Measurements from ENCODE around the gene DPEP3. TPM values are rescaled to one million over a fixed set of nuclear protein-coding genes. Genes with fewer than 3 reads are reported as not detected.

Gene DPEP3
- total RNA-seq, 1 experiment from 2014 or later: 1.6 TPM

GRCh38 chr16:68003031-68003430 lies 22.7 kb upstream of the DPEP3 start (continued):
- TF ChIP-seq HMGXB4 (CRISPR knock-in tag; IDR thresholded peaks at IDR 0.05): no peak
- TF ChIP-seq ZNF317 (CRISPR knock-in tag; IDR thresholded peaks at IDR 0.05; ENCODE audit: borderline replicate concordance, low read depth): no peak
- no peak for TF ChIP-seq TP53 (CRISPR knock-in tag; IDR thresholded peaks at IDR 0.05)
- no peak for TF ChIP-seq ARID4B (CRISPR knock-in tag; IDR thresholded peaks at IDR 0.05; ENCODE audit: borderline replicate concordance)
- TF ChIP-seq SMAD4 (CRISPR knock-in tag; IDR thresholded peaks at IDR 0.05): no peak

GRCh38 chr16:68000450-68000849 lies 20.2 kb upstream of the DPEP3 start:
- CTCF ChIA-PET: no interaction called here
- Mint-ChIP-seq H3K27ac (no peak overlapping the region), H3K27me3 (ENCODE audit: low read depth) (no peaks in the 10 kb centered on the region), H3K9me3 (peaks cover 4% of the 10 kb centered on the region), H3K4me1 (peaks cover under 1% of the 10 kb centered on the region), H3K4me3 (no peak overlapping the region), H3K36me3 (no peaks in the 10 kb centered on the region)
- POLR2A ChIA-PET: no interaction called here
- ATAC-seq (no peak), DNase-seq (ENCODE audit: low spot score) (no peak)
- no peak for TF ChIP-seq SOX15 (CRISPR knock-in tag; IDR thresholded peaks at IDR 0.05)
- no peak for TF ChIP-seq FOXK1 (CRISPR knock-in tag; IDR thresholded peaks at IDR 0.05)
- TF ChIP-seq ATF6 (CRISPR knock-in tag; IDR thresholded peaks at IDR 0.05): no peak
- TF ChIP-seq OVOL2 (CRISPR knock-in tag; IDR thresholded peaks at IDR 0.05; ENCODE audit: borderline replicate concordance): no peak
- TF ChIP-seq NR2C2 (CRISPR knock-in tag; IDR thresholded peaks at IDR 0.05): no peak
- TF ChIP-seq ZNF232 (CRISPR knock-in tag; IDR thresholded peaks at IDR 0.05): no peak
- no peak for TF ChIP-seq RORB (CRISPR knock-in tag; IDR thresholded peaks at IDR 0.05)
- no peak for TF ChIP-seq HMGXB4 (CRISPR knock-in tag; IDR thresholded peaks at IDR 0.05)
- TF ChIP-seq TP53 (CRISPR knock-in tag; IDR thresholded peaks at IDR 0.05): no peak
- TF ChIP-seq ESRRA (CRISPR knock-in tag; IDR thresholded peaks at IDR 0.05; ENCODE audit: borderline replicate concordance): no peak
- no peak for TF ChIP-seq HMGA2 (CRISPR knock-in tag; IDR thresholded peaks at IDR 0.05)
- no peak for TF ChIP-seq NFATC4 (CRISPR knock-in tag; IDR thresholded peaks at IDR 0.05)
- TF ChIP-seq USF1 (CRISPR knock-in tag; IDR thresholded peaks at IDR 0.05): no peak
- no peak for TF ChIP-seq ATF1 (CRISPR knock-in tag; IDR thresholded peaks at IDR 0.05)
- TF ChIP-seq USF2 (CRISPR knock-in tag; IDR thresholded peaks at IDR 0.05): no peak
- TF ChIP-seq PREB (CRISPR knock-in tag; IDR thresholded peaks at IDR 0.05; ENCODE audit: borderline replicate concordance): no peak
- no peak for TF ChIP-seq JUN (CRISPR knock-in tag; IDR thresholded peaks at IDR 0.05)
- TF ChIP-seq ZNF512 (CRISPR knock-in tag; IDR thresholded peaks at IDR 0.05; ENCODE audit: borderline replicate concordance): no peak
- TF ChIP-seq SP1 (CRISPR knock-in tag; conservative IDR thresholded peaks at IDR 0.05): no peak

Data from WTC11 (cell line).